ENCODE results near the gene TNS4. TPM values are rescaled to one million over a fixed set of nuclear protein-coding genes. Genes with fewer than 3 reads are reported as not detected.

TNS4 gene
- total and polyA plus RNA-seq, 9 of the 15 experiments (the other 6 are each of a cell fraction or from before 2014, with no cell fraction given) = 0.04 to 0.73 (median 0.24) TPM; not detected in 1

- CTCF ChIA-PET (ENCODE audit: low intra/inter-chr PET ratio) = interaction anchor here (0.6 to 1.1 kb wide), 3 partner anchors 15 to 85 kb away, joined by 3 to 5 read pairs (median 3); no protein-coding TSS in a partner anchor
- POLR2A ChIA-PET = interaction anchor here (0.6 to 2.1 kb wide), 3 partner anchors 11 to 16 kb away, joined by 3 to 13 read pairs (median 6); no protein-coding TSS in a partner anchor
- Histone ChIP-seq H3K4me3 (no peak overlapping the region), H4K20me1 (replicated peaks; ENCODE audit: control insufficient read depth, insufficient read depth, low read length) (no peaks in the 10 kb centered on the region), H3K9me1 (ENCODE audit: control insufficient read depth, insufficient read depth, low read length) (no peaks in the 10 kb centered on the region), H3K9me3 (replicated peaks; ENCODE audit: control insufficient read depth, insufficient read depth, low read depth, low read length) (no peaks in the 10 kb centered on the region), H3K79me2 (ENCODE audit: control insufficient read depth, insufficient read depth, low read length) (no peaks in the 10 kb centered on the region), H3K9ac (ENCODE audit: insufficient read depth in 1 of 2, low read depth in 2 of 2, low read length in 2 of 2) (peak overlapping the region in 1 of 2 experiments; percentile 23; a peak in 2 of 4 replicates), H3K36me3 (ENCODE audit: control insufficient read depth, insufficient read depth, low read length) (no peaks in the 10 kb centered on the region), H3K4me1 (replicated peaks in 1 of 2; ENCODE audit: control insufficient read depth in 2 of 2, insufficient read depth in 2 of 2, low read length in 2 of 2) (peaks cover 11 to 31% of the 10 kb centered on the region in 2 experiments; a peak in 4 of 5 replicates), H3K4me2 (ENCODE audit: insufficient read depth, low read length) (no peak overlapping the region), H3K27me3 (ENCODE audit: control insufficient read depth in 2 of 2, insufficient read depth in 2 of 2, low read length in 2 of 2) (no peaks in the 10 kb centered on the region), H2AFZ (ENCODE audit: low read depth, low read length) (peak overlapping the region; percentile 46; the same call in 1 of the 2 replicates), H3K27ac (ENCODE audit: extremely low read depth, low read depth, low read length) (no peak overlapping the region)
- 45% methylated on average over 9 of the region's 9 CpGs for WGBS (ENCODE audit: insufficient coverage, low coverage, missing lambda C conversion rate)
- peak; percentile 53 to 62 (median 57) for DNase-seq (ENCODE audit: extremely low read depth in 1 of 4, low spot score in 3 of 4)
- in situ Hi-C loops (cut with MboI) (no loop called here), intact Hi-C loops (cut with micrococcal nuclease) (loop anchor here (5.0 to 10.0 kb wide), 2 partner anchors 32 to 110 kb away; partner anchors contain the start of genes GJD3 and IGFBP4)
- TF ChIP-seq YY1 (IDR thresholded peaks at IDR 0.05; ENCODE audit: borderline replicate concordance in 1 of 3, control insufficient read depth in 1 of 3, extremely low read depth in 1 of 3, insufficient read depth in 3 of 3, insufficient read length in 1 of 3, insufficient replicate concordance in 2 of 3, low read depth in 1 of 3, low read length in 2 of 3) (peak in 1 of 3 experiments; percentile 21), RBM22 (IDR thresholded peaks at IDR 0.05; ENCODE audit: low read depth, low read length, poor library complexity, severe bottlenecking) (no peak)
- no TSS peak for BruUV-seq (replicated peaks)
- peak; percentile 68 for FAIRE-seq
- ATAC-seq = peak; percentile 62
Measured at GRCh38 chr17:40474419-40475002, 26.9 kb downstream of the TNS4 start.

Data from K562 (cell line).